ENCODE data around the gene MYH9.

GRCh38 chr22:36413022-36413775 lies 25.4 kb upstream of the MYH9 start:
- TF ChIP-seq, protein P1, sequence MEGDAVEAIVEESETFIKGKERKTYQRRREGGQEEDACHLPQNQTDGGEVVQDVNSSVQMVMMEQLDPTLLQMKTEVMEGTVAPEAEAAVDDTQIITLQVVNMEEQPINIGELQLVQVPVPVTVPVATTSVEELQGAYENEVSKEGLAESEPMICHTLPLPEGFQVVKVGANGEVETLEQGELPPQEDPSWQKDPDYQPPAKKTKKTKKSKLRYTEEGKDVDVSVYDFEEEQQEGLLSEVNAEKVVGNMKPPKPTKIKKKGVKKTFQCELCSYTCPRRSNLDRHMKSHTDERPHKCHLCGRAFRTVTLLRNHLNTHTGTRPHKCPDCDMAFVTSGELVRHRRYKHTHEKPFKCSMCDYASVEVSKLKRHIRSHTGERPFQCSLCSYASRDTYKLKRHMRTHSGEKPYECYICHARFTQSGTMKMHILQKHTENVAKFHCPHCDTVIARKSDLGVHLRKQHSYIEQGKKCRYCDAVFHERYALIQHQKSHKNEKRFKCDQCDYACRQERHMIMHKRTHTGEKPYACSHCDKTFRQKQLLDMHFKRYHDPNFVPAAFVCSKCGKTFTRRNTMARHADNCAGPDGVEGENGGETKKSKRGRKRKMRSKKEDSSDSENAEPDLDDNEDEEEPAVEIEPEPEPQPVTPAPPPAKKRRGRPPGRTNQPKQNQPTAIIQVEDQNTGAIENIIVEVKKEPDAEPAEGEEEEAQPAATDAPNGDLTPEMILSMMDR (conservative IDR thresholded peaks at IDR 0.05; ENCODE audit: low read depth, low read length), result no peak
- no peak for TF ChIP-seq EZH2 (IDR thresholded peaks at IDR 0.05; ENCODE audit: borderline replicate concordance, low read depth, low read length, poor library complexity, severe bottlenecking)

Measured in A673 (cell line).